T follicular helper cell (primary cell): Measurements from ENCODE around the gene NAXE.
A peak's percentile ranks its signal among the peaks of the same experiment; 100 is the strongest.
"Not testable (repeated sequence)": the region's sequence is repeated elsewhere in the genome, so short reads cannot be mapped to it uniquely, and the experiment has no call there.

Experiments
- DNase-seq: peaks from one replicate; pipeline ENCODE4 v3.0.0-alpha.2; 2020; ENCODE audit warnings: low read depth

Gene NAXE

DNA sequence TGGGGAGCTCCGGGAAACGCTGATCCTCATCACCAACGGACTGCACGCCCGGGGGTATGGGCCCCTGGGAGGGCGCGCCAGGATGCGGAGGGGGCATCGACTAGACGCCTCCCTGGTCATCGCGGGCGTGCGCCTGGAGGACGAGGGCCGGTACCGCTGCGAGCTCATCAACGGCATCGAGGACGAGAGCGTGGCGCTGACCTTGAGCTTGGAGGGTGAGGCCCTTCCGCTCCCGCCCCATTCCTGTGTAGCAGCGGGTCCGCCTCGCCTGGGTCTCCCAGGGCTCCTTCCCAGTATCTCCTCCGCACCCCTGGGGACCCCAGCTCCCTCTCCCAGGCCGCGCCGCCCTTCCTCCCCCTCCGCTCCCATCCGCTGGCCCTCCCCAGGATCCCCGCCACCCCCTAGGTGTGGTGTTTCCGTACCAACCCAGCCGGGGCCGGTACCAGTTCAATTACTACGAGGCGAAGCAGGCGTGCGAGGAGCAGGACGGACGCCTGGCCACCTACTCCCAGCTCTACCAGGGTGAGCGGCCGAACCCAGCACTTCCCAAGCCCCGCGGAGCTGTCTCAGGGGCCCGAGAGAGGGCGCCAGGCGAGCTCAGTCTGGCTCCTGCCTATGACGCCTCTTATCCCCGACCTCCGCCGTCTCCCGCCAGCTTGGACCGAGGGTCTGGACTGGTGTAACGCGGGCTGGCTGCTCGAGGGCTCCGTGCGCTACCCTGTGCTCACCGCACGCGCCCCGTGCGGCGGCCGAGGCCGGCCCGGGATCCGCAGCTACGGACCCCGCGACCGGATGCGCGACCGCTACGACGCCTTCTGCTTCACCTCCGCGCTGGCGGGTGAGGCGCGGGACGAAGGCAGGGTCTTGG lies 32.6 kb downstream of the NAXE start:
- no peak for DNase-seq

DNA sequence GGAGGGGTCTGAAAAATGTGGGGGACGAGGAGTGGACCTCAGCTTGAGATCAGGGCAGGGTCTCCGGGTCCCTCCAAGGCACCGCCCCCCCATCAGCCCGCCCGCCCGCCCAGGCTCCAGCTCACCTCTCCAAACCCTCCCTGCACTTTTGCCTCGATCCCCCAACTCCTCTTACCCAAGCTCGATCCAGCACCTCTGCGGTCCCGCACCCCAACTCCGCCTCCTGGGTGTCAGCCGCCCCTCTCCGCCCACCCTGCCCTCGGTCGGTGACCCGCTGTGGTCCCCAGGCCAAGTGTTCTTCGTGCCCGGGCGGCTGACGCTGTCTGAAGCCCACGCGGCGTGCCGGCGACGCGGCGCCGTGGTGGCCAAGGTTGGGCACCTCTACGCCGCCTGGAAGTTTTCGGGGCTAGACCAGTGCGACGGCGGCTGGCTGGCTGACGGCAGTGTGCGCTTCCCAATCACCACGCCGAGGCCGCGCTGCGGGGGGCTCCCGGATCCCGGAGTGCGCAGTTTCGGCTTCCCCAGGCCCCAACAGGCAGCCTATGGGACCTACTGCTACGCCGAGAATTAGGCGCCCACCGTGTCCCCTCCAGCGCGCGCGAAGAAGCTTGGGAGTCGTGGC lies 33.3 kb downstream of the NAXE start:
- no peak for DNase-seq

DNA sequence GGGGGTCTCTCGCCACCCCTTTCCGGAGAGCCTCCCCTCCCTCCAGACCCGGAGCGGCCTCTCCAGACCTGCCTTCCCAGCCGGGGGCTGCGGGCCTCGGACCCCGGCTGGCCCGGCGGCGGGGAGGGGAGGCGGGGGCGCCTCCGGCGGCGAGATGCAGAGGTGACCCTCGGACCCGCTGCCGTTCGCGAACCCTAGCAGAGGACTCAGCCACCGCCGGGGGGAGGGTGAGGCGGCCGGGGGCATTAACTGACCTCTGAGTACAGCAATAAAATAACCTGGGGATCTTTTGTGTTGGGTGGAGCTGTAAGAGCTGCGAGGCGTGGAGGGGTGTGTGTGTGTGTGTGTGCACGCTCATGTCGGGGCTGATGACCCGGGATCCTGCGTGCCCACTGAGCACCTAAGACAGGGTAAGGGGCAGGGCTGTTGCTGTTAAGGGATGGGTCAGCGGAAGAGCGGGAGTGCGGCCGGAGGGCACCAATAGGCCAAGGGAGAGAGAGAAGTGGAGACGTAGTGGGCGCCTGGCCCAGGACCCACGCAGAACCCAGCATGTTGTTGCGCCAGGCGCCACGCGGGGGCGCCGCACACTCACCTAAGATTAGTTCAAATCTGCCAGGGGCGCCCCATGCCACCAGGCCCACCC lies 34.0 kb downstream of the NAXE start:
- DNase-seq: peak; percentile 54

DNA sequence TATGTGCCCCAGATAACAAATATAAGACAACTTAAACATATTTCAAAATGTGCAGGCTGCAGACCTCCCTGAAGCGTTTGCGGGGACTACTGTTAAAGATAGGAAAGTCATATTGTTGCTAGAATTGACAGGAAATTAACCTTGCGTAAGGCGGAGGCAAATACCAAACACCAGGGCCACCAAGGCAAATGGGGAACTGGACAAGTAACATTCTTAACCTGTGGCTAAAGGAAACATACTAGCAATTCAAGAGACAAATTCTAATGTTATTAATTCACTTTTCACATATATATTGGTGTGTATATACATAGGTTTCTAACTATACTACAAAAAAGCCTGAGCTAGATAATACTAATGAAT lies 34.5 kb downstream of the NAXE start:
- DNase-seq: no peak

DNA sequence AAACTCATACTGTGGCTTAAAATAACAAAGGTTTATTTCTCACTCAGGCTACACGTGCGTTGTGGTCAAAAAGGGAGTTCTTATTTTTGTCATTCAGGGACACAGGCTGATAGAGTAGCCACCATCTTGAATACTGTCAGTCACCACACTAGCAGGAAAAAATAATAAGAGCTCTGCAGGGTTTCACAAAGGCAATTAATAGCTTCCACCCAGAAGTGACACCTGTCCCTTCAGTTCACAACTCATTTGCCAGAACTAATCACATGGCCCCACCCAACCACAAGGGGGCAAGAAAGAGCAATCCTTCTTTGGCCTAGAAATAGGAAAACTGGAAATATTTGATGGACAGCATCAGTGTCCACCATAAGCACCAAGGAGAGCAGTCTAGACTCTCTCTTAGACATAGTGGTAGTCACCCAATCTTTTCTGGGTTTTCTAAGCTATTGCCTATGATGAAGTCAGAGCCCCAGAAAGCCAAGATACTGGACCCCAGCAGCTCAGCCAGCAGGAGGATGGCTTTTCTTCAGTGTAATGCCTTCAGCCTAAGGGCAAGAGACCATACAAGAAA lies 35.8 kb downstream of the NAXE start:
- DNase-seq: no peak

DNA sequence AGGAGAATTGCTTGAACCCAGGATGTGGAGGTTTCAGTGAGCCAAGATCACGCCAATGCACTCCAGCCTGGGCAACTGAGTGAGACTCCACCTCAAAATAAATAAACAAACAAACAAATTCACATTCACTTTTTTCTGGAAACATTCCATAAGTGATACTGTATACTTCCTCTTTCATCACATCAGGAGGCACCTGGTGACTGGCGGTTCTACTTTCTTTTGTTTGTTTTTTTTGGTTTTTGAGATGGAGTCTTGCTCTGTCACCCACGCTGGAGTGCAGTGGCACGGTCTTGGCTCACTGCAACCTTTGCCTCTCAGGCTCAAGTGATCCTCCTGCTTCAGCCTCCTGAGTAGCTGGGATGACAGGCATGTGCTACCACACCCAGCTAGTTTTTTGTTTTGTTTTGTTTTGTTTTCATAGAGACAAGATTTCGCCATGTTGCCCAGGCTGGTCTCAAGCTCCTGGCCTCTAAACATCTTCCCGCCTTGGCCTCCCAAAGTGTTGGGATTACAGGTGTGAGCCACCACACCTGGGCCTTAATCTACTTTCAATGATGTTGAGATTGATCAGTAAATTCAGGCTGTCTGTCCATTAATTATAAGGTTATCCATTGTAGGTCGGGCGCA lies 38.4 kb downstream of the NAXE start:
- no peak for DNase-seq

DNA sequence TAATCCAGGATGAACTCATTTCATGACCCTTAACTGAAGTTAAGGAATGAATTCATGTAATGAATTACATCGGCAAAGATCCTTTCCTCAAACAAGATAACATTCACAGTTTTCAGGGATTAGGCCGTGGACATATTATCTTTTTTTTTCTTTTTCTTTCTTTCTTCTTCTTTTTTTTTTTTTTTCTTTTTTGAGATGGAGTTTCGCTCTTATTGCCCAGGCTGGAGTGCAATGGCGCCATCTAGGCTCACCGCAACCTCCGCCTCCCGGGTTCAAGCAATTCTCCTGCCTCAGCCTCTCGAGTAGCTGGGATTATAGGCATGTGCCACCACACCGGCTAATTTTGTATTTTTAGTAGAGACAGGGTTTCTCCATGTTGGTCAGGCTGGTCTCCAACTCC lies 39.6 kb downstream of the NAXE start:
- not testable (repeated sequence) for DNase-seq

DNA sequence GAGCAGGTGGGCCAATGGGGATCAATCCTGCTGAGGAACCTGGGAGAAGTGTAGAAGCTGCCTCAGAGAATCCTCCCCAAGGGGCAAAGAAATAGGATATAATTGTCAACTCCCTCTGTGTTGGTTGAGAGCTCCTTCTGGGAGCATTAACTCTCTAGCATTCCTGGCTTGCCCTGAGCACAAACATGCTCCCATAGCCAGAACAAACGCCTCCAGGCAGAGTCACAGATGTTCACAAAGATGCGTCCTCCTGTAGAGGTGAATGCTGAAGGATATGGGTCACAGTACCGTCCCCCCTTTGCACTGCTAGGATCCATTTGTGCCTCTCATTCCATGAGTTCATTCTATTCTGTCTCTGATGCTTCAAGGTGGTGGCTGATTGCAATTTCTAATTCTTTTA lies 40.8 kb downstream of the NAXE start:
- DNase-seq: no peak

DNA sequence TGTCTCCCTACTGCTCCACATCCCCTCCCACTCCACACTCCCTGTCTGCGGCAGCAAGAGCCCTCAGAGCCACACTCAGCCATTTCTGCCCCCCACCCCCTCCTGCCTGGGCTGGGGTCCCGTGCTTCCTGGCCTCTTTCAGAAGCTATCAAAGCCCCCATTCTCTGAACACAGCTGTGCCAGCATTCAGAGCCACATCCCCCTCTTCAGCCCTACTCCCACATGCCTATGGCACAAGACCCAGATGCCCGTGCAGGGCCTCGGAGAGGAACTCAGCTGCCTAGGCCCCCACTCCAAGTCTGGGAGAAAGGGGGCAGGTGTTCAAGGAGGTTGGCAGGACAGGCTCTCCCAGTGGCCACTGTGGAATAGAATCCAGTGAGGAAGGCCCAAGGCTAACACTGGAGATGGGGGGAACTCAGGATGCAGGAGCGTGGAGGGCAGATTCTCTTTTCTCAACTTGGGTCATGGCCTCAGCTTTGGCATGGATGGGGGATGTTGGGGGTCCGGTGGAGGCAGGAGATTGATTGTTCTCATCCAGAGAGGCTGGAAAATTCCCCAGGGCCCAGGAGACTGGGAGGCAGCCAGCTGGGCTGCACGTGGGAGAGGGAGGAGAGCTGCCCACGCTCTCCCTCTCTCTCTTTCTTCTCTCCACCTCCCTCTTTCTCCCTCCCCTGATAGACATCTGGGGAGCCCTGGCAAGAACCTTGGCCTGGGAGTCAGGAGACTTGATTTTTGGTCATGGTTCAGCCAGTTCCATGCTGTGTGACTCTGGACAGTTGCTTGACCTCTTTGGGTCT lies 46.8 kb downstream of the NAXE start:
- no peak for DNase-seq

DNA sequence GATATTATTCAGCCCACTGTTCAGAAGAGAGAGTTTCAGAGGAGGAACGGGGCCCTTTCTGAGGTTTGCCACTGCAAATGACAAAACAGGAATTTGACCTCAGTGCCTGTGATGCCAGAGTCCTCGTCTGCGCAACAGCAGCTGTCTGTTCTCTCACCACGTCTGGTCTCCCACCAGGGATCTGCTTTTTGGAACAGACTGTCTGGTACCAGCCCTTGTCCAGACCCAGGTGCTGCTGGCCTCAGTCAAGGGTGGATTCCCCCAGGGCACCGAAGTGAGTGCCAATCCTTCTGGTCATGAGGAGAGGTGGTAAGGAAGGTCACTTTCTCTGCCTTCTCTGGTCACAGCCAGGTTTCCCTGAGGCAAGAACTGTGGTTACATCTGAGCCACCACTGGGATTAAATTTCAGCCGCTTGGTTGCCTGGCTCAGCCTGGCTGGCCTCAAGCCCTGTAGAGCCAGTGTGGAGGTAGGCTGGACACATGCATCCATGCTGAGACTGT lies 48.1 kb downstream of the NAXE start:
- DNase-seq: no peak

DNA sequence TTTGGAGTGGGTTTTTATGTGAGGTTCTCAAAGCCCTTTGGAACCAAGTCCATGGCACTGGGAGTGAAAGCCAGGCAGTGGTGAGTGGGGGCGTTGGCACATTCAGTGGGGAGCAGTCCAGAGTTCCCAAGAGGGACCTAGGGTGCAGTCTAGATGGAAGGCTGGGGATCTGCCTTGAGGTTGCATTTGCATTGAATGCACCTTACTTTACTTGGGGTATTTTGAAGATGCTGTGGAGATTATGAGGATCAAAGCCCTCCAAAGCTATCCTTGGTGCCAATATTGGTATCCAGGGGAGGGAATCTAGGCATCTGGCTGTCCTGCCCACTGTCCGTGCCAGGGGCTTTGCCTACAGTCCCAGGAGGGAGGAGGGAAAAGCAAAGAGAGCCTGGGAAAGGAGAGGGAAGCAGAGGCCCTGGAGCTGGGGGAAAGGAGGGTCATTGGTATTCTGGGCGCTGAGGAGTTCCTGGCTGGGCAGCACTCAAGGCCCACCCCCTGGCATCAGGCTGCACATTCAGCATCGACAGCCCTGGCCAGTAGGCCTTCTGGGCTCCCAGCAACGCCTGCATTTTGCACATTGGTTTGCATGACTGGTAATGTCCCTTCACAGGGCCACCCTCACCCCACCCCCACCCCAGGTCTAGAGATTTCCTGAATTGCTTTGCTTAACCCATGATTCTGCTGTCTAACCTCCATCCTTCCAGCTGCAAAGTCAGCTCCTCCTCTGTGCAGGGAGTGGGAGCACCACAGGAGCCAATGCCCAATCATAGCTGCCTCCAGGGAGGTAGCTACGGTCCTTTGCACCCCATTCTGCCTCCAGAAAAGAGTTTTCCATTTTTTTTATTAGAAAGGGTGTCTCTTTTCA lies 49.5 kb downstream of the NAXE start:
- no peak for DNase-seq

DNA sequence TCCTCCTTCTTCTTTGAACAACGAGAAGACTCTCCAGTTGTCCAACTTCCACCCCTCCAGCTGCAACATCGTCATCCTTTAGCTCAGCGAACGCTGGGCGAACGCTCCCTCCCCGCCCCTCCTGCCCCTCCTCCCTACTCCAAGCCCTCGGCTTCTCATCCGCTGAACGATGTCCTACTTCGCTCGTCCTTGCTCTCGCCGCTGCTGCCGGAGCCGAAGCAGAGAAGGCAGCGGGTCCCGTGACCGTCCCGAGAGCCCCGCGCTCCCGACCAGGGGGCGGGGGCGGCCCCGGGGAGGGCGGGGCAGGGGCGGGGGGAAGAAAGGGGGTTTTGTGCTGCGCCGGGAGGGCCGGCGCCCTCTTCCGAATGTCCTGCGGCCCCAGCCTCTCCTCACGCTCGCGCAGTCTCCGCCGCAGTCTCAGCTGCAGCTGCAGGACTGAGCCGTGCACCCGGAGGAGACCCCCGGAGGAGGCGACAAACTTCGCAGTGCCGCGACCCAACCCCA lies 50.2 kb downstream of the NAXE start, which contains the start of gene BCAN:
Gene BCAN (plus strand): TSS at position 357 of the 504 bp plus-strand sequence. CDS start 3,938 bp downstream, outside the sequence.
- DNase-seq: no peak

DNA sequence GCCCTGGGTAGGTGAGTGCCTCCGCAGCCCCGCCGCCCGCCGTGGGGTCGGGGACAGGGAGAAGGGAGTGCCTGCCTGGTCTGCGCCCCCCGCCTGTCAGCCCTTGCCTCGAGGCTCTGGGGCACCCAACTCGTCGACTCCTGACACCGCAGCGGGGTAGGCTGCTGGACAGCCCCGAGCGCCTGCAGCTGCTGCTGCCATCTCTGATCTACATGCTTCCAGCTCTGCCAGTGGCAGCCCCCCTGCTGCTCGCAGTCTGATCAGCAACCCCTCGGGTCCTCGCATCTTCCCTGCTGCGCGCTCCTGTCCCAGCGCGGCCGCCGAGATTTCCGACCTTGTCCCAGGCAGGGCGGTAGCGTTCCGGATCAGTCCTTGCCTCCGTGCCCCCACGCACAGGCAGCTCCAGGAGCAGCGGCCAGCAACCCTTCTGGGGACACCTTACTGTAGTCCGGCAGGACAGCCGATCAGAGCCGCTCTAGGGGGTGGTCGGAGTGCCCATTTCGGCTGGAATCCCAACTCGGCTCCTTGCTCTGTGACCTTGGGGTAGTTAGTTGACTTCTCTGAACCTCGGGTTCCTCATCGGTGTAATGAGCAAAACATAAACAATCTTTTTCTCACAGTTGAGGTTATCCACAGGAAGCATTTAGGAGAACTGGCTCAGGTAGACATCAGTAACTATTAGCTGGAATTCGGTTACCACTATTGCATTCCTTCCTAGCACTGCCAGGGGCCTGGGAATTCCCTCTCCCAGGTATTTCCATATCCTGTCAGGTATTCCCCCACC lies 50.9 kb downstream of the NAXE start:
- DNase-seq: no peak

DNA sequence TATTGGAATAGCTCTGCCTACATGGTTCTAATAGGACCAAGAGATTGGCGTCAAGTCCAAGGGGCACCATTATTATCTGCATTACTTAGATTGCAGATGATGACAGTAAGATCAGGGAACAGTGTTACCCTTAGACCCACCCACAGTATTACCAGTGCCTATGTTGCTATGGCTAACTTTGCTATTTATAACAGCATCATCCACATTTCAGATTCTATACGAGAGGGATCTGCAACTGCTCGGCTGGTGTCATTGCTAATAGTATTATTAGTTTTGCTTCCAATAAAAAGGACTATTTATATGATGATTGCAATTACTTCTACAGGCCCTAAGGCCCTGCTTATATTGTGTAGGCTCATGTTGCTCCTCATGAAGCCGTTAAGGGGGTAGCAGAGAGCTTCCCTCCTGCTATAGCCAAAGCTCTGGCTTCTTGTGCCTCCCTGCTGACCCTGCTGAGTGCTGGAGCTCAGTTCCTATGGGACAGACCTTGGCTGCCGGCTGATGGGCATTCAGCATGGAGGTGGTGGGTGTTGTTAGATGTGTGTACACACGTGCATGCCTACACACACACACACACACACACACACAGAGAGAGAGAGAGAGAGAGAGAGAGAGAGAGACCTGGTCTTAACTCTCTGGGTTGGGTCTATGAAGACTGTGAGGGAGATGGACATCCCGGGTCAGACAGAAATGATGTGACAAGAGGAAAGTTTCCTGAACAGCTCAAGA lies 51.6 kb downstream of the NAXE start:
- DNase-seq: no peak

DNA sequence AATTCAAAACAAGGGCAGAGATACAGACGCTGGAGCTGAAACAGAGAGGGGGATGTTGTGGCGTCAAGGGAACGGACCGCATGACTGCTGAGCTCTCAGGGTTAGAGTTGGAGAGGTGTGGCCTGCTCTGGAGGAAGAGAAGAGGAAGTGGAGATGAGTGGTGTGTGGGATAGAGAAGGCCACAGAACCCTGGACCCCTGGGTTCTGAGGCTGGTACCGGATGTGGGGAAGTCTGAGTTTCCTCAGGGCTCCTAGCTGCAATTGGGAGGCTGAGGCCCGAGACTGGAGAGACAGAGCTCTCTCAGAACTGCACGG lies 52.2 kb downstream of the NAXE start:
- no peak for DNase-seq
